ENCODE results near the gene LHX6. TPM values are rescaled to one million over a fixed set of nuclear protein-coding genes. Genes with fewer than 3 reads are reported as not detected.

Gene LHX6
- total and polyA plus RNA-seq, 2 of the 13 experiments (the other 11 are each of a cell fraction or from before 2014, with no cell fraction given) = 1.1 to 1.3 TPM

GRCh38 chr9:122264360-122265148, 35.8 kb upstream of the LHX6 start, which contains the start of the genes MRRF and RBM18 (continued):
- no peak; the same call in 1 of the 2 replicates for TF ChIP-seq GFI1 (CRISPR knock-in tag; IDR thresholded peaks at IDR 0.05; ENCODE audit: borderline replicate concordance)
- peak; percentile 89; the same call in 1 of the 2 replicates for TF ChIP-seq TFAP4 (IDR thresholded peaks at IDR 0.05; ENCODE audit: borderline replicate concordance, low read depth)
- TF ChIP-seq NRL (CRISPR knock-in tag; IDR thresholded peaks at IDR 0.05; ENCODE audit: borderline replicate concordance) = peak; percentile 99
- TF ChIP-seq, protein P1, sequence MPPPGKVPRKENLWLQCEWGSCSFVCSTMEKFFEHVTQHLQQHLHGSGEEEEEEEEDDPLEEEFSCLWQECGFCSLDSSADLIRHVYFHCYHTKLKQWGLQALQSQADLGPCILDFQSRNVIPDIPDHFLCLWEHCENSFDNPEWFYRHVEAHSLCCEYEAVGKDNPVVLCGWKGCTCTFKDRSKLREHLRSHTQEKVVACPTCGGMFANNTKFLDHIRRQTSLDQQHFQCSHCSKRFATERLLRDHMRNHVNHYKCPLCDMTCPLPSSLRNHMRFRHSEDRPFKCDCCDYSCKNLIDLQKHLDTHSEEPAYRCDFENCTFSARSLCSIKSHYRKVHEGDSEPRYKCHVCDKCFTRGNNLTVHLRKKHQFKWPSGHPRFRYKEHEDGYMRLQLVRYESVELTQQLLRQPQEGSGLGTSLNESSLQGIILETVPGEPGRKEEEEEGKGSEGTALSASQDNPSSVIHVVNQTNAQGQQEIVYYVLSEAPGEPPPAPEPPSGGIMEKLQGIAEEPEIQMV (CRISPR knock-in tag; IDR thresholded peaks at IDR 0.05; ENCODE audit: low read depth) = peak; percentile 99
- TF ChIP-seq, protein P2, sequence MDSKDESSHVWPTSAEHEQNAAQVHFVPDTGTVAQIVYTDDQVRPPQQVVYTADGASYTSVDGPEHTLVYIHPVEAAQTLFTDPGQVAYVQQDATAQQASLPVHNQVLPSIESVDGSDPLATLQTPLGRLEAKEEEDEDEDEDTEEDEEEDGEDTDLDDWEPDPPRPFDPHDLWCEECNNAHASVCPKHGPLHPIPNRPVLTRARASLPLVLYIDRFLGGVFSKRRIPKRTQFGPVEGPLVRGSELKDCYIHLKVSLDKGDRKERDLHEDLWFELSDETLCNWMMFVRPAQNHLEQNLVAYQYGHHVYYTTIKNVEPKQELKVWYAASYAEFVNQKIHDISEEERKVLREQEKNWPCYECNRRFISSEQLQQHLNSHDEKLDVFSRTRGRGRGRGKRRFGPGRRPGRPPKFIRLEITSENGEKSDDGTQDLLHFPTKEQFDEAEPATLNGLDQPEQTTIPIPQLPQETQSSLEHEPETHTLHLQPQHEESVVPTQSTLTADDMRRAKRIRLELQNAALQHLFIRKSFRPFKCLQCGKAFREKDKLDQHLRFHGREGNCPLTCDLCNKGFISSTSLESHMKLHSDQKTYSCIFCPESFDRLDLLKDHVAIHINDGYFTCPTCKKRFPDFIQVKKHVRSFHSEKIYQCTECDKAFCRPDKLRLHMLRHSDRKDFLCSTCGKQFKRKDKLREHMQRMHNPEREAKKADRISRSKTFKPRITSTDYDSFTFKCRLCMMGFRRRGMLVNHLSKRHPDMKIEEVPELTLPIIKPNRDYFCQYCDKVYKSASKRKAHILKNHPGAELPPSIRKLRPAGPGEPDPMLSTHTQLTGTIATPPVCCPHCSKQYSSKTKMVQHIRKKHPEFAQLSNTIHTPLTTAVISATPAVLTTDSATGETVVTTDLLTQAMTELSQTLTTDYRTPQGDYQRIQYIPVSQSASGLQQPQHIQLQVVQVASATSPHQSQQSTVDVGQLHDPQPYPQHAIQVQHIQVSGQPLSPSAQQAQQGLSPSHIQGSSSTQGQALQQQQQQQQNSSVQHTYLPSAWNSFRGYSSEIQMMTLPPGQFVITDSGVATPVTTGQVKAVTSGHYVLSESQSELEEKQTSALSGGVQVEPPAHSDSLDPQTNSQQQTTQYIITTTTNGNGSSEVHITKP (CRISPR knock-in tag; IDR thresholded peaks at IDR 0.05; ENCODE audit: low read depth) = peak; percentile 43; the same call in 1 of the 2 replicates
- peak; percentile 98 for TF ChIP-seq ZNF543 (CRISPR knock-in tag; IDR thresholded peaks at IDR 0.05)
- TF ChIP-seq KDM2A (CRISPR knock-in tag; IDR thresholded peaks at IDR 0.05; ENCODE audit: borderline replicate concordance, low read depth) = peak; percentile 93
- TF ChIP-seq ZNF777 (CRISPR knock-in tag; IDR thresholded peaks at IDR 0.05) = peak; percentile 86
- TF ChIP-seq ZNF331 (CRISPR knock-in tag; IDR thresholded peaks at IDR 0.05) = peak; percentile 89
- TF ChIP-seq ZBTB42 (CRISPR knock-in tag; IDR thresholded peaks at IDR 0.05) = peak; percentile 85
- no peak for TF ChIP-seq ZNF569 (CRISPR knock-in tag; IDR thresholded peaks at IDR 0.05; ENCODE audit: borderline replicate concordance)
- no peak for TF ChIP-seq ZNF260 (CRISPR knock-in tag; IDR thresholded peaks at IDR 0.05; ENCODE audit: borderline replicate concordance, low read depth)
- 0 out of 2 replicates have a peak, but pooled peaks have one; percentile 96 for TF ChIP-seq FOXO4 (CRISPR knock-in tag; conservative IDR thresholded peaks at IDR 0.05)
- TF ChIP-seq, protein P3, sequence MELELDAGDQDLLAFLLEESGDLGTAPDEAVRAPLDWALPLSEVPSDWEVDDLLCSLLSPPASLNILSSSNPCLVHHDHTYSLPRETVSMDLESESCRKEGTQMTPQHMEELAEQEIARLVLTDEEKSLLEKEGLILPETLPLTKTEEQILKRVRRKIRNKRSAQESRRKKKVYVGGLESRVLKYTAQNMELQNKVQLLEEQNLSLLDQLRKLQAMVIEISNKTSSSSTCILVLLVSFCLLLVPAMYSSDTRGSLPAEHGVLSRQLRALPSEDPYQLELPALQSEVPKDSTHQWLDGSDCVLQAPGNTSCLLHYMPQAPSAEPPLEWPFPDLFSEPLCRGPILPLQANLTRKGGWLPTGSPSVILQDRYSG (CRISPR knock-in tag; IDR thresholded peaks at IDR 0.05) = peak; percentile 93
- TF ChIP-seq, protein P4, sequence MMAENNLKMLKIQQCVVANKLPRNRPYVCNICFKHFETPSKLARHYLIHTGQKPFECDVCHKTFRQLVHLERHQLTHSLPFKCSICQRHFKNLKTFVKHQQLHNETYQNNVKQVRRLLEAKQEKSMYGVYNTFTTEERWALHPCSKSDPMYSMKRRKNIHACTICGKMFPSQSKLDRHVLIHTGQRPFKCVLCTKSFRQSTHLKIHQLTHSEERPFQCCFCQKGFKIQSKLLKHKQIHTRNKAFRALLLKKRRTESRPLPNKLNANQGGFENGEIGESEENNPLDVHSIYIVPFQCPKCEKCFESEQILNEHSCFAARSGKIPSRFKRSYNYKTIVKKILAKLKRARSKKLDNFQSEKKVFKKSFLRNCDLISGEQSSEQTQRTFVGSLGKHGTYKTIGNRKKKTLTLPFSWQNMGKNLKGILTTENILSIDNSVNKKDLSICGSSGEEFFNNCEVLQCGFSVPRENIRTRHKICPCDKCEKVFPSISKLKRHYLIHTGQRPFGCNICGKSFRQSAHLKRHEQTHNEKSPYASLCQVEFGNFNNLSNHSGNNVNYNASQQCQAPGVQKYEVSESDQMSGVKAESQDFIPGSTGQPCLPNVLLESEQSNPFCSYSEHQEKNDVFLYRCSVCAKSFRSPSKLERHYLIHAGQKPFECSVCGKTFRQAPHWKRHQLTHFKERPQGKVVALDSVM (CRISPR knock-in tag; IDR thresholded peaks at IDR 0.05) = peak; percentile 44; the same call in 1 of the 2 replicates
- 0 out of 2 replicates have a peak, but pooled peaks have one; percentile 38 for TF ChIP-seq HNRNPL (IDR thresholded peaks at IDR 0.05; ENCODE audit: low read depth, low read length)
- peak; percentile 97 for TF ChIP-seq ATF1 (CRISPR knock-in tag; IDR thresholded peaks at IDR 0.05)

Measured in HepG2 (cell line).